Tibial artery (tissue), 4 donors: Measurements from ENCODE around the gene DQX1.
"Not testable (repeated sequence)": the region's sequence is repeated elsewhere in the genome, so short reads cannot be mapped to it uniquely, and the experiment has no call there.

Experiments used
- DNase-seq, 2 donors: peaks; one replicate each; pipeline ENCODE4 v3.0.0-alpha.2; 2019
- H3K27ac ChIP-seq, 2 donors: fragments of 200-600 bp; sonication (generic) in 1 of 2; 1 replicate in 1 of 2; 2 replicates in 1 of 2; pipeline ENCODE4 v1.5.1; 2018 to 2019; ENCODE audit warnings: mild to moderate bottlenecking in 1 of 2
- H3K27me3 ChIP-seq, 2 donors: fragments of 200-600 bp; sonication (generic) in 1 of 2; one replicate each; pipeline versions ENCODE4 v1.5.1 to v1.6.0; 2016 to 2019
- H3K36me3 ChIP-seq, 3 donors: fragments of 200-600 bp; sonication (generic) in 2 of 3; one replicate each; pipeline ENCODE4 v1.5.1; 2016 to 2019; ENCODE audit warnings: mild to moderate bottlenecking in 2 of 3
- H3K4me1 ChIP-seq, 4 donors: fragments of 200-600 bp; sonication (generic) in 2 of 4; 1 replicate in 3 of 4; 2 replicates in 1 of 4; pipeline ENCODE4 v1.5.1; 2016 to 2019
- H3K4me3 ChIP-seq, 2 donors: fragments of 200-600 bp; sonication (generic) in 1 of 2; 1 replicate in 1 of 2; 2 replicates in 1 of 2; pipeline ENCODE4 v1.5.1; 2018 to 2019; ENCODE audit warnings: mild to moderate bottlenecking in 2 of 2
- H3K9me3 ChIP-seq, 3 donors: fragments of 200-600 bp; sonication (generic) in 1 of 3; one replicate each; pipeline ENCODE4 v1.5.1; 2016 to 2019
- CTCF ChIP-seq, 2 experiments: fragments of 200-600 bp in 1 of 2; fragments of 450-650 bp in 1 of 2; IDR thresholded peaks; one replicate each; pipeline ENCODE4 v1.5.1; 2017 to 2019; ENCODE audit warnings: antibody characterized with exemption in 2 of 2, mild to moderate bottlenecking in 1 of 2, moderate library complexity in 1 of 2
- intact Hi-C: fragments of 100-400 bp; cut with DNase I; formaldehyde crosslinking; loops from one replicate; pipeline ENCODE4 v1.15.0; 2023; ENCODE audit warnings: low total_unique reads

DQX1 gene

GRCh38 chr2:74562126-74562775 lies 36.2 kb upstream of the DQX1 start:
- Histone ChIP-seq H3K36me3 (no peaks in the 10 kb centered on the region), H3K27ac (no peak overlapping the region), H3K9me3 (no peaks in the 10 kb centered on the region), H3K27me3 (no peaks in the 10 kb centered on the region), H3K4me3 (no peak overlapping the region), H3K4me1 (peaks cover 0 to 16% (median 6%) of the 10 kb centered on the region in 4 donors)
- no peak for DNase-seq
- intact Hi-C loops, result no loop called here
- TF ChIP-seq CTCF (IDR thresholded peaks at IDR 0.05), result no peak

- intact Hi-C loops, H3K4me3 ChIP-seq, H3K27ac ChIP-seq, H3K36me3 ChIP-seq, DNase-seq, H3K4me1 ChIP-seq, H3K9me3 ChIP-seq, H3K27me3 ChIP-seq: not testable (repeated sequence)
Observed at GRCh38 chr2:74561022-74561421, 35.0 kb upstream of the DQX1 start.

- H3K9me3 ChIP-seq, result no peaks in the 10 kb centered on the region
- intact Hi-C loops, result no loop called here
- H3K27ac ChIP-seq, result no peak overlapping the region
- H3K36me3 ChIP-seq, result peaks cover 0 to 10% (median 0%) of the 10 kb centered on the region in 3 donors
- no peaks in the 10 kb centered on the region for H3K27me3 ChIP-seq
- DNase-seq, result no peak
- TF ChIP-seq CTCF (IDR thresholded peaks at IDR 0.05), result no peak
- H3K4me1 ChIP-seq, result peaks cover 0 to 10% (median under 1%) of the 10 kb centered on the region in 4 donors
- no peak overlapping the region for H3K4me3 ChIP-seq
Observed at GRCh38 chr2:74560591-74560990, 34.6 kb upstream of the DQX1 start.

- Histone ChIP-seq H3K9me3 (no peaks in the 10 kb centered on the region), H3K36me3 (peaks cover 0 to 10% (median 0%) of the 10 kb centered on the region in 3 donors), H3K4me3 (no peak overlapping the region), H3K27ac (no peak overlapping the region), H3K27me3 (no peaks in the 10 kb centered on the region), H3K4me1 (peaks cover 0 to 13% (median 4%) of the 10 kb centered on the region in 4 donors)
- no peak for DNase-seq
- TF ChIP-seq CTCF (IDR thresholded peaks at IDR 0.05), result no peak
- intact Hi-C loops, result no loop called here
Observed at GRCh38 chr2:74559912-74560311, 33.9 kb upstream of the DQX1 start.

GRCh38 chr2:74558284-74559230 lies 32.5 kb upstream of the DQX1 start:
- no peak for TF ChIP-seq CTCF (IDR thresholded peaks at IDR 0.05)
- no peaks in the 10 kb centered on the region for H3K9me3 ChIP-seq
- H3K27me3 ChIP-seq, result no peaks in the 10 kb centered on the region
- H3K4me1 ChIP-seq, result peaks cover 0 to 15% (median 6%) of the 10 kb centered on the region in 4 donors
- intact Hi-C loops, result no loop called here
- H3K36me3 ChIP-seq, result peaks cover 0 to 10% (median 0%) of the 10 kb centered on the region in 3 donors
- H3K4me3 ChIP-seq, result no peak overlapping the region
- DNase-seq, result no peak
- H3K27ac ChIP-seq, result no peak overlapping the region

- H3K4me1 ChIP-seq, result peaks cover 0 to 26% (median 17%) of the 10 kb centered on the region in 4 donors
- no peak overlapping the region for H3K4me3 ChIP-seq
- intact Hi-C loops, result no loop called here
- H3K9me3 ChIP-seq, result no peaks in the 10 kb centered on the region
- no peak for DNase-seq
- no peaks in the 10 kb centered on the region for H3K27me3 ChIP-seq
- H3K36me3 ChIP-seq, result peaks cover 0 to 10% (median 0%) of the 10 kb centered on the region in 3 donors
- no peak for TF ChIP-seq CTCF (IDR thresholded peaks at IDR 0.05)
- H3K27ac ChIP-seq, result no peak overlapping the region
Observed at GRCh38 chr2:74556831-74557370, 30.9 kb upstream of the DQX1 start.
